ENCODE data around the gene PSMA5.
"Not testable (repeated sequence)": the region's sequence is repeated elsewhere in the genome, so short reads cannot be mapped to it uniquely, and the experiment has no call there.

DNA sequence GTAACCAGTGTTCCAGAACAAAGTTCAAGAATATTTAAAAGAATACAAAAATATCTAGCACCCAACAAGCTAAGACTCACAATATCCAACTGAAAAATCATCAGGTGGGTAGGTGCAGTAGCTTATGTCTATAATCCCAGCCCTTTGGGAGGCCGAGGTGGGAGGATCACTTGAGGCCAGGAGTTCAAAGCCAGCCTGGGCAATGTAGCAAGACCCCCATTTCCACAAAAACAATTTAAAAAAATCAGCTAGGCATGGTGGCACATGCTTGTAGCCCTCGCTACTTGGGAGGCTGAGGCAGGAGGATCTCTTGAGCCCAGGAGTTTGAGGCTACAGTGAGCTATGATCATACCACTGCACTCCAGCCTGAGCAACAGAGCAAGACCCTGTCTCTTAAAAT is 52.6 kb downstream of the PSMA5 start:
- TF ChIP-seq, protein P1, sequence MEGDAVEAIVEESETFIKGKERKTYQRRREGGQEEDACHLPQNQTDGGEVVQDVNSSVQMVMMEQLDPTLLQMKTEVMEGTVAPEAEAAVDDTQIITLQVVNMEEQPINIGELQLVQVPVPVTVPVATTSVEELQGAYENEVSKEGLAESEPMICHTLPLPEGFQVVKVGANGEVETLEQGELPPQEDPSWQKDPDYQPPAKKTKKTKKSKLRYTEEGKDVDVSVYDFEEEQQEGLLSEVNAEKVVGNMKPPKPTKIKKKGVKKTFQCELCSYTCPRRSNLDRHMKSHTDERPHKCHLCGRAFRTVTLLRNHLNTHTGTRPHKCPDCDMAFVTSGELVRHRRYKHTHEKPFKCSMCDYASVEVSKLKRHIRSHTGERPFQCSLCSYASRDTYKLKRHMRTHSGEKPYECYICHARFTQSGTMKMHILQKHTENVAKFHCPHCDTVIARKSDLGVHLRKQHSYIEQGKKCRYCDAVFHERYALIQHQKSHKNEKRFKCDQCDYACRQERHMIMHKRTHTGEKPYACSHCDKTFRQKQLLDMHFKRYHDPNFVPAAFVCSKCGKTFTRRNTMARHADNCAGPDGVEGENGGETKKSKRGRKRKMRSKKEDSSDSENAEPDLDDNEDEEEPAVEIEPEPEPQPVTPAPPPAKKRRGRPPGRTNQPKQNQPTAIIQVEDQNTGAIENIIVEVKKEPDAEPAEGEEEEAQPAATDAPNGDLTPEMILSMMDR (IDR thresholded peaks at IDR 0.05): not testable (repeated sequence)
- TF ChIP-seq POLR2A (IDR thresholded peaks at IDR 0.05): not testable (repeated sequence)

Data from thyroid gland (tissue), 4 donors.